Measurements from ENCODE around the gene RNLS. TPM values are rescaled to one million over a fixed set of nuclear protein-coding genes. Genes with fewer than 3 reads are reported as not detected.

RNLS gene
- total and polyA plus RNA-seq, 4 donors, result 5.8 to 11.6 (median 7.9) TPM

- Histone ChIP-seq H3K36me3 (ENCODE audit: control insufficient read depth in 4 of 4, insufficient read depth in 4 of 4, low read length in 4 of 4) (no peaks in the 10 kb centered on the region), H3K27me3 (ENCODE audit: control insufficient read depth in 3 of 3, insufficient read depth in 3 of 3, low read length in 2 of 3) (no peaks in the 10 kb centered on the region), H3K27ac (ENCODE audit: low read depth in 1 of 2, low read length in 1 of 2) (no peak overlapping the region), H3K9me3 (ENCODE audit: control insufficient read depth in 4 of 4, insufficient read depth in 3 of 4, low read length in 3 of 4) (no peaks in the 10 kb centered on the region), H3K4me1 (ENCODE audit: control insufficient read depth in 5 of 5, insufficient read depth in 5 of 5, low read length in 5 of 5) (peaks cover 0 to 10% (median 5%) of the 10 kb centered on the region in 5 donors), H3K4me3 (no peak overlapping the region), H3K9ac (ENCODE audit: insufficient read depth in 1 of 2, low read length in 2 of 2) (no peak overlapping the region)
- 69 to 85% methylated on average over 3 of the region's 3 CpGs for WGBS, 2 donors
- ATAC-seq (ENCODE audit: insufficient read depth, low FRiP score) (no peak), DNase-seq (no peak)
- no peak for TF ChIP-seq CTCF (IDR thresholded peaks at IDR 0.05; ENCODE audit: control extremely low read depth, extremely low read depth)
Measured at GRCh38 chr10:88413412-88413811, 169.7 kb downstream of the RNLS start.

GRCh38 chr10:88411772-88412349 lies 171.3 kb downstream of the RNLS start:
- Histone ChIP-seq H3K9ac (ENCODE audit: insufficient read depth in 1 of 2, low read length in 2 of 2) (no peak overlapping the region), H3K27me3 (ENCODE audit: control insufficient read depth in 3 of 3, insufficient read depth in 3 of 3, low read length in 2 of 3) (no peaks in the 10 kb centered on the region), H3K36me3 (ENCODE audit: control insufficient read depth in 4 of 4, insufficient read depth in 4 of 4, low read length in 4 of 4) (no peaks in the 10 kb centered on the region), H3K27ac (ENCODE audit: low read depth in 1 of 2, low read length in 1 of 2) (no peak overlapping the region), H3K4me1 (ENCODE audit: control insufficient read depth in 5 of 5, insufficient read depth in 5 of 5, low read length in 5 of 5) (peaks cover 0 to 1% (median 0%) of the 10 kb centered on the region in 5 donors), H3K9me3 (ENCODE audit: control insufficient read depth in 4 of 4, insufficient read depth in 3 of 4, low read length in 3 of 4) (no peaks in the 10 kb centered on the region), H3K4me3 (peak overlapping the region; percentile 16)
- WGBS, 2 donors, result 81 to 91% methylated on average over 6 of the region's 6 CpGs
- DNase-seq (no peak), ATAC-seq (ENCODE audit: insufficient read depth, low FRiP score) (no peak)
- no peak for TF ChIP-seq CTCF (IDR thresholded peaks at IDR 0.05; ENCODE audit: control extremely low read depth, extremely low read depth)

GRCh38 chr10:88409824-88410223 lies 173.3 kb downstream of the RNLS start:
- 69 to 83% methylated on average over 1 of the region's 1 CpG for WGBS, 2 donors
- no peaks in the 10 kb centered on the region for H3K27me3 ChIP-seq (ENCODE audit: control insufficient read depth in 3 of 3, insufficient read depth in 3 of 3, low read length in 2 of 3)
- H3K9ac ChIP-seq (ENCODE audit: insufficient read depth in 1 of 2, low read length in 2 of 2), result no peak overlapping the region
- ATAC-seq (ENCODE audit: insufficient read depth, low FRiP score) (no peak), DNase-seq (no peak)
- no peak overlapping the region for H3K27ac ChIP-seq (ENCODE audit: low read depth in 1 of 2, low read length in 1 of 2)
- no peak overlapping the region for H3K4me3 ChIP-seq
- peaks cover 0 to 1% (median 0%) of the 10 kb centered on the region in 5 donors for H3K4me1 ChIP-seq (ENCODE audit: control insufficient read depth in 5 of 5, insufficient read depth in 5 of 5, low read length in 5 of 5)
- H3K9me3 ChIP-seq (ENCODE audit: control insufficient read depth in 4 of 4, insufficient read depth in 3 of 4, low read length in 3 of 4), result no peaks in the 10 kb centered on the region
- no peak for TF ChIP-seq CTCF (IDR thresholded peaks at IDR 0.05; ENCODE audit: control extremely low read depth, extremely low read depth)
- no peaks in the 10 kb centered on the region for H3K36me3 ChIP-seq (ENCODE audit: control insufficient read depth in 4 of 4, insufficient read depth in 4 of 4, low read length in 4 of 4)

- Histone ChIP-seq H3K9ac (ENCODE audit: insufficient read depth in 1 of 2, low read length in 2 of 2) (no peak overlapping the region), H3K4me3 (no peak overlapping the region), H3K4me1 (ENCODE audit: control insufficient read depth in 5 of 5, insufficient read depth in 5 of 5, low read length in 5 of 5) (peaks cover 0 to 1% (median 0%) of the 10 kb centered on the region in 5 donors), H3K9me3 (ENCODE audit: control insufficient read depth in 4 of 4, insufficient read depth in 3 of 4, low read length in 3 of 4) (no peaks in the 10 kb centered on the region), H3K36me3 (ENCODE audit: control insufficient read depth in 4 of 4, insufficient read depth in 4 of 4, low read length in 4 of 4) (no peaks in the 10 kb centered on the region), H3K27me3 (ENCODE audit: control insufficient read depth in 3 of 3, insufficient read depth in 3 of 3, low read length in 2 of 3) (no peaks in the 10 kb centered on the region), H3K27ac (ENCODE audit: low read depth in 1 of 2, low read length in 1 of 2) (no peak overlapping the region)
- 90 to 92% methylated on average over 2 of the region's 2 CpGs for WGBS, 2 donors
- ATAC-seq (ENCODE audit: insufficient read depth, low FRiP score), result no peak
- TF ChIP-seq CTCF (IDR thresholded peaks at IDR 0.05; ENCODE audit: control extremely low read depth, extremely low read depth), result no peak
- DNase-seq, result no peak
Measured at GRCh38 chr10:88409236-88409635, 173.9 kb downstream of the RNLS start.

All from lung (tissue), 12 donors.